KOPT-K1 (cell line): ENCODE results near the gene SIX1.

Experiments
- H3K27ac ChIP-seq: fragments of 200-600 bp; sonication (generic); 2 replicates; pipeline ENCODE4 v1.5.1; 2016; ENCODE audit warnings: antibody characterized with exemption, mild to moderate bottlenecking, low read depth, low read length; ENCODE audit not compliant: poor library complexity, severe bottlenecking
- H3K36me3 ChIP-seq: fragments of 200-600 bp; sonication (generic); 2 replicates; pipeline ENCODE4 v1.5.1; 2017; ENCODE audit warnings: antibody characterized with exemption, mild to moderate bottlenecking, low read length, moderate library complexity; ENCODE audit not compliant: insufficient read depth
- H3K9me3 ChIP-seq: fragments of 200-600 bp; sonication (generic); 2 replicates; pipeline ENCODE4 v1.5.1; 2017; ENCODE audit warnings: antibody characterized with exemption, low read length, mild to moderate bottlenecking; ENCODE audit not compliant: insufficient read depth, poor library complexity, severe bottlenecking

SIX1 gene

DNA sequence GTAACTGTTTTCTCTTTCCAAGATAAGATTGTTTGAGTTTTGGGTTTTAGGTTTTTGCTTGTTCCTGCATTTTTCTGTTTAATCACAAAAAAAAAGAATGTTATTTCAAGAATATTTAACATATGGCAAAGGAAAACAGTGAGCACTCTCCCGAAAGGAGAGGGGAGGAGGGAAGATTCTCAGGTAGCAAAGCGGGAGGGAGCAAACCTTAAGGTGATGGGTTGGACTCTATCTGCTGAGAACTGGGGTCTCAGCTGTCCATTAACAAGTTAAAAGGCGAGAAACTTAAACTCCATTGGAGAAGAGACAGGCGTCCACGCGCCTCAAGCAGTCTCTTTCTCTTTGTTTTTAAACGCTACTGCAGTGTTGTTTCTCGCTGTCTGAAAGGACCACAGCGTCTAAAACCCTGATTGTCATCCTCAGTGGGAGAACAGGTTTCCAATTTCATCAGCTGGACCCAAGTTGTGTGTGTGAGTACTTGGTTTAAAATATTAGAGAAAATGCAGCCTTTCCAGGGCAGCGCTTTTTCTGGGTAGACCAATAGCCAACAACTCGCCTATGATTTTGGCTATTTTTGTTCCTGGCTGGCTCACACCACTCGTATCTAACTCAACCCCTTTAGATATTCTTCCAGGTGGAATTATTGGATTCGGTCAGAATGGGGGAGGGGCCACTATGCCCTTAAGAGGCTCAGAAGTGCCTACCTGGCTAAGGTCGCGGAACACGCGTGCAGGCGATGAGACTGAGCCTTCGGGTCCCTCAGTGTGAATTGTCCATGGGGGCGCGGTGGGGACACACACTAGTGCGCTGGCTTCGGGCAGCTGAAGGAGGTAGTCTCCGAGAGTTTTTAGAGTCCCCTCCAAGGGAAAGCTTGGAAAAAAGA, 8.2 kb downstream of the SIX1 start:
- Histone ChIP-seq H3K36me3 (no peaks in the 10 kb centered on the region), H3K27ac (no peak overlapping the region), H3K9me3 (peaks cover 5% of the 10 kb centered on the region)

DNA sequence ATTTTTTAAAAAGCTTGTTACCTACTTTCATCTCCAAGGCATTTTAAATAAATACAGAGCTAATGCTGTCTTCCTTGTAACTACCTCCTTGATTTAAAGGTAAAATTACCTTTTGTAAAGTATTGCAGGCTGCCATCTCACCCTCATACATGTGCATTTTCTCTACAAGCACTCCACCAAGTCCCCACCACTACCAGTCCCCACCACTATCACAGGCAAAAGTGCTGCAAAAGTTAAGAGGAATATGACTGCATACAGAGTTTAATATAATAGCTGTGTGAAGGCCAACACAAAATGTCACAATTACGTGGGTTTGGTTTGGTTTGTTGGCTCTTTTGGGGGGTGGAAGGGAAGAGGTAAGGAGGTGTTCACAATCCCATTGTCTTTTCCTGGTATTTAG, 9.6 kb downstream of the SIX1 start:
- Histone ChIP-seq H3K36me3 (no peaks in the 10 kb centered on the region), H3K9me3 (peaks cover 5% of the 10 kb centered on the region), H3K27ac (no peak overlapping the region)

DNA sequence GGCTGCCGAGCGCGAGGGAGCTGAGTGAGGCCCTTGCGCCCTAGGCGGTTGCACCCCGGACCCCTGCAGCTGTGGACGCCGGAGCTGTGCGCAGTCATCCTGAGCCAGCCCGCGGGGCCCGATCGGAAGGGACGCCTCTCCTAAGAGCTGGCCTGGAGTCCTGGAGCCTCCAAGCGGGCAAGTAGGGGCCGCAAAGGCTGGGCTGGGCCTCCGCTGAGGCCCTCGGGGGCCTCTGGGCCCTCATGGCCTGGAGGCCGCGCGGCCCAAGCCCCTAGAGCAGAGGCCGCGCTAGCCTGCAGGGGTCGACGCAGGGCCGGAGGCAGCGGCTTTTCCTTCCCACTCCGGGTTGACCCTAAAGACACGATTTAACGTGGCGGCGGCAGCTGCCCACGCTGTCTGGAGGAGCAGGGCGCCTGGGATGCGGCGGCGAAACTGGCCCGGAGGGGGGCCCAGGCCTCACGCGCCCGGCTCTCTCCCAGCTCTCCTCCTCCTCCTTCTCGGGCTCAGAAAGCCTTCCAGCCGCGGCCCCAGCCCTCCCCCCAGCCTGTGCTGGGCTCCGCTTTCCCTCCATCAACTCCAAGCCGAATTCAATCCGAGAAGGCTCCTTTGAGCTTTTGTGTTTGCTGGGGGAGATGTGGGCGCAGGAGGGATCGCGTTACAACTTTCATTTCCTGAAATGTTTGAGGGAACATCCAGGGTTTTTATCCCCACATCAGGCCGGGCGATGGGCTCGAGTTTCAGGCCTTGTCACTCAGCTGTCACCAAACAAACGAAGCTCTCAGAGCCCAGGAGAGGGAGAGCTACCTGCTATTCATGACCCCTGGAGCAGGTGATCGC, 11.6 kb downstream of the SIX1 start:
- peaks cover 5% of the 10 kb centered on the region for H3K9me3 ChIP-seq
- no peak overlapping the region for H3K27ac ChIP-seq
- H3K36me3 ChIP-seq: no peaks in the 10 kb centered on the region

DNA sequence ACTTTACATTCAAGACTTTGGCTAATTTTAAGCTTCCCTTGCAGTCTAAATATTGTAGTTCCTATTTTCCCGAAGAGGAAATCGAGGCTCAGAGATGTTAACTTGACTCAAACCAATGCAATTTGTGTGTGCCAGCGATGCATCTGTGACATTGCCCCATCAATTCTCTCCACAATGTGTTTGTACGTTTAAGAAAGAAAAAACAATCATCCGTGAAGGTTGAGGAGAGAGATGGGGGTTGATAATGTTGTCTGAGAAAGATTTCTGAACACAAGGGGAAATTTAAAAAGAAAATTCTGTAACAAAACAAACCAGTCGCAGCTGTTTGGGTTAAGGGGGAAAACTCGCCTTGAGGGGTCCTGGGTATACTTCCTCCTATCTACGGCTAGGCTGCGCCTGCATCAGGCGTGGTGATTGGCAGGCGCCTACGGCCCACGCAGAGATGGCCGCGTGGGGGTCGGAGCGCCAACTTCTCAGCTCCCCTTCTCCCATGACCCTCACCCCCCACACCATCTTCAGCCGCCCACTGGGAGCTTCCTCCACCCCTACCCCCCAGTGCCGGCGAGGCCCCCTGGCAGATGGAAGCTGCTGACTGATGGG, 12.3 kb downstream of the SIX1 start:
- peaks cover 4% of the 10 kb centered on the region for H3K9me3 ChIP-seq
- no peaks in the 10 kb centered on the region for H3K36me3 ChIP-seq
- H3K27ac ChIP-seq: no peak overlapping the region

DNA sequence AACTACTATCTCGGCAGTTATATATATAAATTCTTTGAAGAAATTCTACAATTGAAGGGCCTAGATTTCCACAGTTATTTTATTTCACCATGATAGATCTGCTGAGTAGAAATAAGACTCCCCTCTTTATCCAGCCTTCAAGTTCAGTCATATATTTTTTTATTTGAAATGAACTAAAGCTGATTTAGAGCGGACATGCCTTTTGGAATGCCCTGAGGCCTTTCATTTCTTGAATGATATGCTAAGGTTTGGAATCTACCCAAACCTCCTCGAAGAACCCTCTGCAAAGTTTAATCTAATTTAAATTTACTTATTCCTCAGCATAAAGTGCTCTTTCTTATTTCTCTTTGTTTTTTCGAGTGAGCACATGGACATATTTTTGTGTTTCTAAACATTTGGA, 15.1 kb downstream of the SIX1 start:
- H3K27ac ChIP-seq: no peak overlapping the region
- H3K36me3 ChIP-seq: no peaks in the 10 kb centered on the region
- no peaks in the 10 kb centered on the region for H3K9me3 ChIP-seq

- H3K9me3 ChIP-seq: no peaks in the 10 kb centered on the region
- H3K27ac ChIP-seq: peak overlapping the region; percentile 45
- no peaks in the 10 kb centered on the region for H3K36me3 ChIP-seq
These were observed 16.5 kb downstream of the SIX1 start for GRCh38 chr14:60632777-60633176.

GRCh38 chr14:60632257-60632656, 17.0 kb downstream of the SIX1 start:
- Histone ChIP-seq H3K9me3 (no peaks in the 10 kb centered on the region), H3K36me3 (no peaks in the 10 kb centered on the region), H3K27ac (peak overlapping the region; percentile 45)

- H3K9me3 ChIP-seq: no peaks in the 10 kb centered on the region
- H3K36me3 ChIP-seq: no peaks in the 10 kb centered on the region
- no peak overlapping the region for H3K27ac ChIP-seq
These were observed 17.4 kb downstream of the SIX1 start for GRCh38 chr14:60631842-60632241.

DNA sequence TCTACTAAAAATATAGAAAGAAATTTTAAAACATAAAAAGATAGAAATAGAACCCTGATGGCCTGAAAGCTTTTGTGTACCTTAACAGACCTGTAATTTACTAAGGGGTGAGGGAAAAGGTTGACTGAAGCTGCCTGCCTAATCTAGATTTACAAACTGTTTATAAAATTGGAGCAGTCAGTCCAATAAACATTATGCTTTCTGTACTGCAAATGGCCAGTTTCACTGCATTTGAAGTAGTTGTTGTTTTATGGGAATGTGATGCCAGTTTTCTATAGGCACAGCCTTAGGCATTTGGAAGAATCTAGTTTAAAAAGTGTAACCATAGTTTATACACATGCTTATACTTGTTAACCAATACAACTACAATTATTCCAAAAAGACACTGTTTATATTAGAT, 19.1 kb downstream of the SIX1 start:
- Histone ChIP-seq H3K27ac (no peak overlapping the region), H3K36me3 (no peaks in the 10 kb centered on the region), H3K9me3 (no peaks in the 10 kb centered on the region)

- Histone ChIP-seq H3K27ac (no peak overlapping the region), H3K36me3 (no peaks in the 10 kb centered on the region)
These were observed 20.4 kb downstream of the SIX1 start for GRCh38 chr14:60628892-60629291.

GRCh38 chr14:60622917-60623257, 26.4 kb downstream of the SIX1 start:
- Histone ChIP-seq H3K36me3 (no peaks in the 10 kb centered on the region), H3K9me3 (no peaks in the 10 kb centered on the region), H3K27ac (no peak overlapping the region)

More at GRCh38 chr14:60628892-60629291, 20.4 kb downstream of the SIX1 start:
- H3K9me3 ChIP-seq: no peaks in the 10 kb centered on the region

GRCh38 chr14:60622210-60622916, 26.9 kb downstream of the SIX1 start:
- no peaks in the 10 kb centered on the region for H3K36me3 ChIP-seq
- H3K27ac ChIP-seq: no peak overlapping the region
- no peaks in the 10 kb centered on the region for H3K9me3 ChIP-seq

DNA sequence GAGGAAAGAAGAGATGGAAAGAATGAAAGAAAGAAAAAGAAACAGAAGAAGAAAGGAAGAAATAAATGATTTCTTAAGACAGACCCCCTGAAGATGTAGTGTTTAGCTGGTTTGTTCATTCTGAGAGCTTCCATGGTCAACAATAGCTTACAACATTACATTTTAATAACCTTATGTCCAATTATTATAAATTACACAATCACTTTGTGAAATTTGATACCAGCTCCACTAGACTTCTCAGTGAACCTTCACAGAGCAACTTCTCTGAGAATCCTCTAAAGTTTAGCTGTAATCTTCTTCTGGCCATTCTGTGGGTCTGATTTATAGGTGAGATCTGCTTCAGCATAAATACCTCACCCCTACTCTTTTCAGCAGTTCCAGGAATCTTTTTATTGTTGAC, 27.9 kb downstream of the SIX1 start:
- H3K27ac ChIP-seq: no peak overlapping the region
- H3K36me3 ChIP-seq: no peaks in the 10 kb centered on the region
- no peaks in the 10 kb centered on the region for H3K9me3 ChIP-seq

DNA sequence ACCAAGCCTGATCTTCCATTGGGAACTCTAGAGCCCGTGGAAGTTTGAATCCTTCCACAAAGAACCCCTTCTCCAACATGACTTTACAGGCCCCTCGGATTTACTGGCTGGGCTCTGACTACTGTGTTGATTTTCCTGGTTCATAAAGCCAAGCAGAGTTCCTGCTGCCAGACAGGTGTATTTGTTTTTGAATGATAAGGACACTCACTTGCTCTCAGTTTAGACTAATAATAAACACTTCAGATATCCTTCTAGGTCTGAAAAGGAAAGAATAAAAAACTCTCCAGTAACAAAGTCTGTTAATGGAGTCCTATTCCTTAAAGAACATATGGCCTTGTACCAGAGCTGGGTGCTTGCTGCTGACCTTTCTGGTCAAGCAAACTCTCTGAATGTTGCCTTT, 31.0 kb downstream of the SIX1 start:
- H3K27ac ChIP-seq: no peak overlapping the region
- no peaks in the 10 kb centered on the region for H3K36me3 ChIP-seq

GRCh38 chr14:60616461-60616959, 32.8 kb downstream of the SIX1 start:
- H3K36me3 ChIP-seq: no peaks in the 10 kb centered on the region
- H3K9me3 ChIP-seq: peaks cover 2% of the 10 kb centered on the region
- no peak overlapping the region for H3K27ac ChIP-seq

More for the DNA sequence above, 31.0 kb downstream of the SIX1 start:
- no peaks in the 10 kb centered on the region for H3K9me3 ChIP-seq
